Ovary (tissue), 9 donors: ENCODE results near the gene PARD3B. TPM values are rescaled to one million over a fixed set of nuclear protein-coding genes. Genes with fewer than 3 reads are reported as not detected.

Experiments
- DNase-seq, 5 donors: peaks; one replicate each; pipeline ENCODE4 v3.0.0-alpha.2; 2019 to 2020
- H3K27ac ChIP-seq, 2 donors: fragments of 200-600 bp; one replicate each; pipeline versions ENCODE4 v1.5.1 to v1.8.0; 2019 to 2022
- H3K27me3 ChIP-seq: fragments of 200-600 bp; one replicate; pipeline ENCODE4 v1.8.0; 2022
- H3K36me3 ChIP-seq: fragments of 200-600 bp; sonication (generic); one replicate; pipeline ENCODE4 v1.5.1; 2019
- H3K4me1 ChIP-seq: one replicate; pipeline ENCODE4 v1.8.1; 2013; ENCODE audit warnings: mild to moderate bottlenecking, moderate library complexity; ENCODE audit not compliant: insufficient read depth
- H3K4me3 ChIP-seq: fragments of 200-600 bp; sonication (generic); one replicate; pipeline ENCODE4 v1.5.1; 2017
- H3K9me3 ChIP-seq, 2 donors: fragments of 200-600 bp in 1 of 2; sonication (generic) in 1 of 2; one replicate each; pipeline versions ENCODE4 v1.5.1 to v1.8.1; 2013 to 2019; ENCODE audit warnings: mild to moderate bottlenecking in 1 of 2, moderate library complexity in 1 of 2
- CTCF ChIP-seq, 3 donors: fragments of 450-650 bp in 2 of 3; fragments of 200-600 bp in 1 of 3; IDR thresholded peaks; one replicate each; pipeline versions ENCODE4 v1.5.1 to v1.8.0; 2016 to 2022; ENCODE audit warnings: antibody characterized with exemption in 3 of 3, mild to moderate bottlenecking in 1 of 3
- EP300 ChIP-seq: sonication (generic); formaldehyde crosslinking; IDR thresholded peaks from one replicate; pipeline ENCODE4 v1.6.1; 2017; ENCODE audit warnings: antibody characterized with exemption
- POLR2A ChIP-seq: fragments of 450-650 bp; IDR thresholded peaks from one replicate; pipeline ENCODE4 v1.6.1; 2017; ENCODE audit warnings: antibody characterized with exemption, mild to moderate bottlenecking, moderate library complexity
- WGBS, 3 donors: extraction: QIAGEN DNeasy Blood & Tissue Kit in 1 of 3; methylation state at CpG; one replicate each; pipeline versions ENCODE4 v1.1.5 to v1.1.7; 2013 to 2017; 5-methylcytosine and 5-hydroxymethylcytosine counted together
- intact Hi-C, 4 donors: fragments of 100-400 bp; cut with DNase I; formaldehyde crosslinking; loops; one replicate each; pipeline versions ENCODE4 v1.11.0 to v1.15.1; 2022 to 2023
- polyA plus RNA-seq, 2 donors: library from polyadenylated mRNA; stranded (reverse); fragments of 200-250 nt in 1 of 2; fragments of 350-450 nt in 1 of 2; fragmentation: Illumina TruSeq in 1 of 2; extraction: RNeasy Lipid Tissue Mini Kit (QIAGEN cat#74804) in 1 of 2; gene quantifications; one replicate each; pipeline ENCODE4 v1.2.3, GENCODE V29; 2013 to 2014
- total RNA-seq, 7 donors: library from RNA; depleted of rRNA in 2 of 7; stranded (reverse); fragments of >200 nt in 2 of 7; fragmentation: NEBNext Ultra II Directional in 3 of 7; extraction: Animal tissue kit (Norgen Biotek cat#: 25700) in 3 of 7; gene quantifications; one replicate each; pipeline versions ENCODE4 v1.1.0 to v1.2.4, GENCODE V29; 2016 to 2023
- donor health status: DM: no; HTN: no; CAD: no; lungs with moderate emphysema.
- donor health status: DM: no; HTN: no; CAD: no.
- donor health status: Bipolar disorder and iron deficiency.
- donor health status: DM: yes; HTN: yes; CAD: no.
- donor health status: DM: no; HTN: no; CAD: no.
- donor health status: DM: yes; HTN: yes; CAD: no.

PARD3B gene
- total and polyA plus RNA-seq, 9 donors, result 8.2 to 46.6 (median 28.7) TPM

DNA sequence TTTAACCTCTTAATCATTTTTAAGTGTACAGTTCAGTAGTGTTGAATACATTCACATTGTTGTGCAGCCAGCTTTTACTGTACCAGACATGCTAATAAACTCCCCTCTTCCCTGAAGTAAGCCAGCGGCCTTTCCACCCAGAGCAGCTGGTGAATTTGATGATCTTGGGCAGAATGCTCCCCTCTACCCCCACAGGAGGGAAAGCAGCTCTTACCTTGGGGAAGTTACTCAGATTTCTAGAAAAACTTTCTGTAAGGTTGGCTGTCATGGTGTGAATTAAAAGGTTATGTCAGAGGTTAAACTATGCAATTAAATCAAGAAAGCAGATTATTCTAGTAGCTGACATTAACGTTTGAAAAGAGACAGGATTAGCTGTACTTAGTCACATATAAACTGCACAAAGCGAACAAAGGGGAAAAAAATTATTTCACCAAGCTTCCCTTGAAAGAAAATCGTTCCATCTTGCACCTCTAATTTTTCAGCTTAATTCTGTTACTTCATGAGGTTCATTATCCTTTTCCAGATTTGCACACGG, 738.5 kb downstream of the PARD3B start:
- no peak for DNase-seq
- Histone ChIP-seq H3K27ac (no peak overlapping the region), H3K4me3 (no peak overlapping the region), H3K9me3 (no peaks in the 10 kb centered on the region), H3K4me1 (no peaks in the 10 kb centered on the region), H3K36me3 (no peaks in the 10 kb centered on the region), H3K27me3 (no peaks in the 10 kb centered on the region)
- TF ChIP-seq CTCF (IDR thresholded peaks at IDR 0.05) (no peak), EP300 (no peak), POLR2A (no peak)
- 77 to 84% (median 83%) methylated on average over 5 of the region's 5 CpGs for WGBS, 3 donors
- intact Hi-C loops, result no loop called here

GRCh38 chr2:205284334-205284733, 739.1 kb downstream of the PARD3B start:
- Histone ChIP-seq H3K4me1 (no peaks in the 10 kb centered on the region), H3K4me3 (no peak overlapping the region), H3K27ac (no peak overlapping the region), H3K36me3 (no peaks in the 10 kb centered on the region), H3K27me3 (no peaks in the 10 kb centered on the region), H3K9me3 (no peaks in the 10 kb centered on the region)
- TF ChIP-seq CTCF (IDR thresholded peaks at IDR 0.05) (no peak), POLR2A (no peak), EP300 (no peak)
- 64 to 80% (median 66%) methylated on average over 1 of the region's 1 CpG for WGBS, 3 donors
- DNase-seq, result no peak
- intact Hi-C loops, result no loop called here

DNA sequence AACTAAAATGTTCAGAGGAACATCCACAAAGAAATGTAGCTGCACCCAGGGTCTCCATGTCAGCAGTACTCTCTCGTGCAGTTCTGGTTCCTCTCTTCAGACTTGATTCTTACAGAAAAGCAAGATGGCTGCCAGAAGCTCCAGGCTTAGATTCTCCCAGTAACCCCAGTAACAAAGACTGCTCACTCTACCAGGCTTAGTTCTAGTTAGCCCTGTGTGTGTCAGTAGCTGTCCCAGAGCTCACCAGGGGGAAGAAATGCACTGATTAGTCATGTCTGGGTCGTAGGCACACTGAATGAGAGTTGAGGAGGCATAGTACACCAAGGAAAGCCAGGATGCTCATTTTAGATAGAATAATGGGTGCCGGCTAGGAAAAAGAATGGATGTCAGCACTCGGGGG, 742.0 kb downstream of the PARD3B start:
- Histone ChIP-seq H3K27me3 (no peaks in the 10 kb centered on the region), H3K4me3 (no peak overlapping the region), H3K36me3 (no peaks in the 10 kb centered on the region), H3K9me3 (no peaks in the 10 kb centered on the region), H3K27ac (no peak overlapping the region), H3K4me1 (no peaks in the 10 kb centered on the region)
- 92 to 95% (median 92%) methylated on average over 4 of the region's 4 CpGs for WGBS, 3 donors
- TF ChIP-seq POLR2A (no peak), CTCF (IDR thresholded peaks at IDR 0.05) (no peak), EP300 (no peak)
- DNase-seq, result no peak
- intact Hi-C loops, result no loop called here

GRCh38 chr2:205288686-205289085, 743.4 kb downstream of the PARD3B start:
- no peak for DNase-seq
- Histone ChIP-seq H3K4me1 (no peaks in the 10 kb centered on the region), H3K4me3 (no peak overlapping the region), H3K27me3 (no peaks in the 10 kb centered on the region), H3K36me3 (no peaks in the 10 kb centered on the region), H3K27ac (no peak overlapping the region), H3K9me3 (no peaks in the 10 kb centered on the region)
- TF ChIP-seq EP300, result no peak
- no peak for TF ChIP-seq POLR2A
- TF ChIP-seq CTCF (IDR thresholded peaks at IDR 0.05), result no peak
- intact Hi-C loops, result no loop called here
- WGBS, 3 donors, result 95 to 97% (median 96%) methylated on average over 3 of the region's 3 CpGs
